ENCODE data around the gene SULT1E1. TPM values are rescaled to one million over a fixed set of nuclear protein-coding genes. Genes with fewer than 3 reads are reported as not detected.

SULT1E1 gene
- total and polyA plus RNA-seq, 2 of the 8 experiments (the other 6 are each of a cell fraction or from before 2014, with no cell fraction given), result not detected

DNA sequence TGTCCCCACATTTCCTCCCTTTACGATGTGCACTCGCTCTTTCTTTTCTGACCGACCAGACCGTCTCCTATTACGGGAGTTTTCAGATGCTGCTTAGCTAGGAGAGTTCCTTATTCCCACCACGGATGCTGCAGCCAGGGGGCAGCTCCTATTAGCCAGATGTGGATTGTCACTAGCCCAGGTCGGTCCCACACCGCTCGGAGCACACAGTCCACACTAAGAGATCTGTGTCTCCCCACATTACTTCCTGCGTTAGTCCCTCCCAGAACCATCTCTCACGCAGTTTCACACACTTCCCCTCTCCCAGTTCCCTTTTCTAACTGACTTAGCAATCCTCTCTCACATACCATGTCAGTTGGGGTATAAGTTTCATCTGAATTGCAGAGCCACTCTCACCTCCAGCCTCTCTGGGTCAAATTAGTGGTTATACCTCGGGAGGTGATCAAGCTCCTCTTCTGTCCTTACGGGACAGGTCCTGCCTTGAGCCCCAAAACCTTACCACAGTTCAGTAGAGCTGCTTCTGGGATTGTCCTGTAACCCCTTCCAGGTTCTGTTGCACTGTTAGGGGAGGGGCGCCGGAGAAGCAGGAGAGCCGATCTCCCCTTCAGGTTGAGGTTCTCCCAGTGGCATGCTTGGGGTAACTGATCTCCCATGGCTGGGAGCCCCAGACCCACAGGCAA is 28.2 kb downstream of the SULT1E1 start:
- no peaks in the 10 kb centered on the region for H3K79me1 ChIP-seq (ENCODE audit: low read depth, low read length)
- H2AFZ ChIP-seq (ENCODE audit: low read length), result peak overlapping the region; percentile 41; the same call in 1 of the 2 replicates
- H3K14ac ChIP-seq (ENCODE audit: insufficient read length), result no peak overlapping the region
- H3K23me2 ChIP-seq (ENCODE audit: low read depth, low read length), result no peaks in the 10 kb centered on the region
- TF ChIP-seq SP2 (IDR thresholded peaks at IDR 0.05; ENCODE audit: low read length) (no peak), NANOG (IDR thresholded peaks at IDR 0.05; ENCODE audit: insufficient read depth, low read depth, low read length, poor library complexity, severe bottlenecking) (no peak), RBBP5 (IDR thresholded peaks at IDR 0.05; ENCODE audit: borderline replicate concordance, low read depth, low read length) (no peak), RAD21 (IDR thresholded peaks at IDR 0.05 in 1 of 2, conservative IDR thresholded peaks at IDR 0.05 in 1 of 2; ENCODE audit: low read depth in 2 of 2, low read length in 2 of 2) (peak in 1 of 2 experiments; percentile 6; a peak in 1 of 4 replicates), CEBPB (IDR thresholded peaks at IDR 0.05; ENCODE audit: low read depth, low read length) (no peak), BCL11A (IDR thresholded peaks at IDR 0.05; ENCODE audit: low read depth in 2 of 2, low read length in 2 of 2) (no peak)
- H3K4me1 ChIP-seq (replicated peaks in 1 of 4; ENCODE audit: control insufficient read depth in 3 of 4, insufficient read depth in 4 of 4, low read length in 3 of 4), result peaks cover 0 to 8% (median 3%) of the 10 kb centered on the region in 4 experiments; a peak in 3 of 7 replicates
- CTCF ChIA-PET (ENCODE audit: partially characterized antibody), result interaction anchor here (0.7 to 2.4 kb wide), 11 partner anchors 8 to 141 kb away, joined by 3 to 9 read pairs (median 5); no protein-coding TSS in a partner anchor
- no peak overlapping the region for H4K91ac ChIP-seq (replicated peaks; ENCODE audit: insufficient read length, low read length)
- H3K9me3 ChIP-seq (ENCODE audit: insufficient read depth in 2 of 2, low read depth in 1 of 2, low read length in 1 of 2), result no peaks in the 10 kb centered on the region
- H4K5ac ChIP-seq (ENCODE audit: insufficient read length, low read depth, low read length), result no peak overlapping the region
- no peak overlapping the region for H3K4me2 ChIP-seq (ENCODE audit: insufficient read depth in 1 of 2, low read depth in 2 of 2, low read length in 2 of 2)
- H4K8ac ChIP-seq (ENCODE audit: extremely low read depth, insufficient read depth, low read length), result no peak overlapping the region
- no peak overlapping the region for H3K4ac ChIP-seq (replicated peaks; ENCODE audit: insufficient read length, low read depth, low read length)
- H2BK12ac ChIP-seq (ENCODE audit: low read depth, low read length), result no peak overlapping the region
- no peak overlapping the region for H3K23ac ChIP-seq (ENCODE audit: insufficient read length)
- DNase-seq (ENCODE audit: low read depth in 1 of 2, low spot score in 2 of 2), result no peak
- H3K9ac ChIP-seq (replicated peaks in 1 of 4; ENCODE audit: extremely low read depth in 1 of 4, low read depth in 3 of 4, low read length in 3 of 4), result no peak overlapping the region
- no peaks in the 10 kb centered on the region for H4K20me1 ChIP-seq (replicated peaks in 1 of 2; ENCODE audit: control insufficient read depth in 1 of 2, insufficient read depth in 2 of 2, low read length in 2 of 2)
- H2BK5ac ChIP-seq (ENCODE audit: low read depth, low read length), result no peak overlapping the region
- no peaks in the 10 kb centered on the region for H3K27me3 ChIP-seq (replicated peaks in 1 of 4; ENCODE audit: control insufficient read depth in 3 of 4, extremely low read depth in 1 of 4, insufficient read depth in 3 of 4, low read length in 3 of 4)
- H3K4me3 ChIP-seq (ENCODE audit: extremely low read depth in 1 of 4, insufficient read depth in 2 of 4, low read depth in 3 of 4, low read length in 4 of 4), result no peak overlapping the region
- no peak overlapping the region for H2AK5ac ChIP-seq (ENCODE audit: low read depth, low read length)
- POLR2A ChIA-PET (ENCODE audit: partially characterized antibody), result no interaction called here
- no peak overlapping the region for H3K56ac ChIP-seq (replicated peaks; ENCODE audit: insufficient read length, low read depth, low read length)
- H3K18ac ChIP-seq (ENCODE audit: extremely low read depth, low read length), result no peak overlapping the region
- H3K27ac ChIP-seq (ENCODE audit: low read depth, low read length), result no peak overlapping the region
- H3K79me2 ChIP-seq (ENCODE audit: control insufficient read depth in 1 of 2, insufficient read depth in 2 of 2, low read length in 2 of 2), result no peaks in the 10 kb centered on the region
- WGBS, 2 experiments (ENCODE audit: extremely low coverage in 1 of 2, insufficient coverage in 1 of 2, insufficient read length in 1 of 2, insufficient replicate concordance in 2 of 2, low coverage in 1 of 2, low lambda C conversion rate in 2 of 2, missing lambda C conversion rate in 1 of 2), result 88% methylated on average over 16 of the region's 16 CpGs; no CpG with 5 or more reads in 1 of the 2 experiments
- H2BK120ac ChIP-seq (replicated peaks; ENCODE audit: low read depth, low read length), result no peak overlapping the region
- no peaks in the 10 kb centered on the region for H3K36me3 ChIP-seq (ENCODE audit: control insufficient read depth in 2 of 4, insufficient read depth in 4 of 4, low read length in 3 of 4)
- no peak for FAIRE-seq
- no peak overlapping the region for H2BK20ac ChIP-seq (ENCODE audit: low read length)
- H2BK15ac ChIP-seq (ENCODE audit: low read length), result no peak overlapping the region
